ENCODE measurements around the gene GRIN3A. TPM values are rescaled to one million over a fixed set of nuclear protein-coding genes. Genes with fewer than 3 reads are reported as not detected.

GRIN3A gene
- total and polyA plus RNA-seq, 3 donors from 2014 or later, result 0.16 to 0.79 (median 0.25) TPM

GRCh38 chr9:101605547-101605946 lies 132.9 kb downstream of the GRIN3A start:
- Histone ChIP-seq H3K27me3 (no peaks in the 10 kb centered on the region), H3K9me3 (no peaks in the 10 kb centered on the region), H3K4me3 (no peak overlapping the region), H3K36me3 (ENCODE audit: low read depth, missing control alignments) (no peaks in the 10 kb centered on the region), H3K27ac (no peak overlapping the region), H3K4me1 (no peaks in the 10 kb centered on the region)
- intact Hi-C loops (cut with DNase I; ENCODE audit: low total_unique reads), result no loop called here
- WGBS, 2 donors, result 85 to 91% methylated on average over 3 of the region's 3 CpGs
- DNase-seq, result no peak
- no peak for TF ChIP-seq POLR2A (IDR thresholded peaks at IDR 0.05)
- no peak for TF ChIP-seq CTCF (IDR thresholded peaks at IDR 0.05)

GRCh38 chr9:101604296-101604695 lies 134.2 kb downstream of the GRIN3A start:
- DNase-seq, result no peak
- H3K4me1 ChIP-seq, result no peaks in the 10 kb centered on the region
- H3K27me3 ChIP-seq, result no peaks in the 10 kb centered on the region
- no peak for TF ChIP-seq POLR2A (IDR thresholded peaks at IDR 0.05)
- no peak for TF ChIP-seq CTCF (IDR thresholded peaks at IDR 0.05)
- 77 to 85% methylated on average over 2 of the region's 2 CpGs for WGBS, 2 donors
- H3K27ac ChIP-seq, result no peak overlapping the region
- no peaks in the 10 kb centered on the region for H3K9me3 ChIP-seq
- no peak overlapping the region for H3K4me3 ChIP-seq
- no peaks in the 10 kb centered on the region for H3K36me3 ChIP-seq (ENCODE audit: low read depth, missing control alignments)
- intact Hi-C loops (cut with DNase I; ENCODE audit: low total_unique reads), result no loop called here

- 15 to 19% methylated on average over 11 of the region's 11 CpGs for WGBS, 2 donors
- DNase-seq, result peak; percentile 29
- TF ChIP-seq CTCF (IDR thresholded peaks at IDR 0.05) (peak; percentile 20 to 62 (median 51)), POLR2A (IDR thresholded peaks at IDR 0.05) (no peak)
- intact Hi-C loops (cut with DNase I; ENCODE audit: low total_unique reads), result no loop called here
- no peak overlapping the region for H3K4me3 ChIP-seq
- H3K36me3 ChIP-seq (ENCODE audit: low read depth, missing control alignments), result no peaks in the 10 kb centered on the region
- no peaks in the 10 kb centered on the region for H3K9me3 ChIP-seq
- no peak overlapping the region for H3K27ac ChIP-seq
- H3K4me1 ChIP-seq, result no peaks in the 10 kb centered on the region
- H3K27me3 ChIP-seq, result no peaks in the 10 kb centered on the region
These were observed 136.3 kb downstream of the GRIN3A start for GRCh38 chr9:101601904-101602765.

GRCh38 chr9:101594796-101595195 lies 143.7 kb downstream of the GRIN3A start, which contains the start of gene PPP3R2:
TSS of gene PPP3R2 (minus strand) at chr9:101594969. CDS start at chr9:101594921, 48 bp downstream.
- no peaks in the 10 kb centered on the region for H3K4me1 ChIP-seq
- H3K27ac ChIP-seq, result no peak within 1 kb of the TSS
- no peaks in the 10 kb centered on the region for H3K36me3 ChIP-seq (ENCODE audit: low read depth, missing control alignments)
- no peak for DNase-seq
- TF ChIP-seq POLR2A (IDR thresholded peaks at IDR 0.05) (no peak), CTCF (IDR thresholded peaks at IDR 0.05) (no peak)
- H3K4me3 ChIP-seq, result peak within 1 kb of the TSS; percentile 27 to 37
- no peaks in the 10 kb centered on the region for H3K9me3 ChIP-seq
- 73 to 76% methylated on average over 19 of the region's 19 CpGs for WGBS, 2 donors
- H3K27me3 ChIP-seq, result no peaks in the 10 kb centered on the region
- intact Hi-C loops (cut with DNase I; ENCODE audit: low total_unique reads), result no loop called here
